HS-27A (cell line): ENCODE measurements around the gene VAV2.
"Not testable (repeated sequence)": the region's sequence is repeated elsewhere in the genome, so short reads cannot be mapped to it uniquely, and the experiment has no call there.

Source experiments
- DNase-seq: peaks from one replicate; pipeline ENCODE4 v3.0.0-alpha.2; 2012; ENCODE audit warnings: low read depth, missing footprints

The VAV2 gene

GRCh38 chr9:133916159-133916541 lies 76.0 kb downstream of the VAV2 start:
- no peak for DNase-seq

- no peak for DNase-seq
Observed at GRCh38 chr9:133915534-133916158, 76.5 kb downstream of the VAV2 start.

DNA sequence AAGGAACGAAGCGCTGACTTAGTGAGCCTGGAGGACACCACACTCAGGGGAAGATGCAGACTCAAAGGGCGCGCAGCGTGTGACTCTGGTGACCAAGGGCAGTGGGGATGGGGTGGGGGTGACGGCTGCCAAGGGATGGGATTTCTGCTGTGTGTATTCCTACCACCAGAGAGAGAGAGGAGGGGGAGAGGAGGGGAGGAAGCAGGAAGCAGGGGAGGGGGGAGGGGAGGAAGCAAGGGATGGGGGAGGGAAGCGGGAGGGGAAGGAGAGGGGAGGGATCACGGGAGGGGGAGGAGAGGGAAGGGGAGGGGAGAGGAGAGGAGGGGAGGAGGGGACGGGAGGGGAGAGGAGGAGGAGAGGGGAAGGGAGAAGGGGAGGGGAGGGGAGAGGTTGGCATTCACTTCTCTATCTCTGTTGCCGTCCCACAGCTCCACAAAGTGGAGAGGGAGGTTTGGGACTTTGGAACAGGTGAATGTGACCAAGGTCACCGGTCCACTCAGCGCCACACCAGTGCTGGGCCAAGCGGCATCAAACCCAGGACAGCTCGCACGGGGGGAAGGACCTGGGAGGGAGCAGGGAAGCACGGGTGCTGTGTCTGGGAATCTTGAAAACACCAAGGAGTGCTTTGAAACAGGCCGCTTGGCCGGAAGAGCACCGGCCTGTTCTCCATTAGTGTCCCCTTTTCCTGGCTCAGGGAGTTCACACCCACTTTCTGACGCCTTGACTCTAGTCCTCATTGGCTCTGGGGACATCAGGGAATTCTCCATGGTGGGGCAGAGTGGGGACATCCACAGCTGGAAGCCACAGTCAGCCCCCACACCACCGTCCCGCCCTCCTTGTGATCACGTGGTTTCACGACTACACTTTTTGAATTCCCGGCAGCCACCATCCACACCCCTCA lies 77.4 kb downstream of the VAV2 start:
- no peak for DNase-seq

GRCh38 chr9:133913571-133914369 lies 78.4 kb downstream of the VAV2 start:
- no peak for DNase-seq

- no peak for DNase-seq
Observed at GRCh38 chr9:133910855-133911514, 81.1 kb downstream of the VAV2 start.

GRCh38 chr9:133906932-133907910 lies 84.9 kb downstream of the VAV2 start:
- DNase-seq: no peak

GRCh38 chr9:133906218-133906617 lies 85.9 kb downstream of the VAV2 start:
- DNase-seq: no peak

- DNase-seq: no peak
Observed at GRCh38 chr9:133905493-133905892, 86.6 kb downstream of the VAV2 start.

GRCh38 chr9:133904346-133905090 lies 87.6 kb downstream of the VAV2 start:
- no peak for DNase-seq

DNA sequence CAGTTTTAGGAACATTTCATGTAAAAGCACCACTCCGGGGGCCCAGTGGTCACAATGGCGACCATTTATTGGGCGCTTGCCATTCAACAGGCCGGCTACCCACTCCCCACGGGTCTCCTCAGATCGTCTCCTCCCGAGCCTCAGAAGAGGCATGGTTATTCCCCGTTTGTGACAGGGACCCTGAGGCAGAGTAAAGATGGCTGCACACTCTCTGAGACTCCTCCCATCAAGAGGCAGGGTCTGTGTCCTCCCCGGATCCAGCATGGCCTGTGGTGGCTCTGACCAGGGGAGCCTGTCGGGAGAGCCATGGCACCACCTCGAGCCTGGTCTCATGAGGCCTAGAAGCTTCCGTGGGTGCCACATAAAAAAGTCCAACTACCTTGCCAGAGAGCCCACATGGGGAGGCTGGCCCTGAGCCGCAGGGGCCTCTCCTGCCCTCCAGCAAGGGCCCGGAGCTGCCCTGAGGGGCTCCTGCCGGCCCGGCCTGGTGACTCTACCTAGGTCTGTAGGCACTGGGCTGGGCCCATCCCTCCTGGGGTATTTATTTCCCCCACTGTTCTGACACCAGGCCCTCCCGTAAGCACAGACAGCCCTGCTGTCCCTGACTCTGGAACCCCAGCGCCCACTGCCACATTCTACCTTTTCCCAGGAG lies 90.8 kb downstream of the VAV2 start:
- no peak for DNase-seq

- DNase-seq: no peak
Observed at GRCh38 chr9:133897675-133898074, 94.4 kb downstream of the VAV2 start.

- not testable (repeated sequence) for DNase-seq
Observed at GRCh38 chr9:133896007-133896406, 96.1 kb downstream of the VAV2 start.

- no peak for DNase-seq
Observed at GRCh38 chr9:133895335-133895734, 96.8 kb downstream of the VAV2 start.

GRCh38 chr9:133894377-133895321 lies 97.5 kb downstream of the VAV2 start:
- DNase-seq: no peak

DNA sequence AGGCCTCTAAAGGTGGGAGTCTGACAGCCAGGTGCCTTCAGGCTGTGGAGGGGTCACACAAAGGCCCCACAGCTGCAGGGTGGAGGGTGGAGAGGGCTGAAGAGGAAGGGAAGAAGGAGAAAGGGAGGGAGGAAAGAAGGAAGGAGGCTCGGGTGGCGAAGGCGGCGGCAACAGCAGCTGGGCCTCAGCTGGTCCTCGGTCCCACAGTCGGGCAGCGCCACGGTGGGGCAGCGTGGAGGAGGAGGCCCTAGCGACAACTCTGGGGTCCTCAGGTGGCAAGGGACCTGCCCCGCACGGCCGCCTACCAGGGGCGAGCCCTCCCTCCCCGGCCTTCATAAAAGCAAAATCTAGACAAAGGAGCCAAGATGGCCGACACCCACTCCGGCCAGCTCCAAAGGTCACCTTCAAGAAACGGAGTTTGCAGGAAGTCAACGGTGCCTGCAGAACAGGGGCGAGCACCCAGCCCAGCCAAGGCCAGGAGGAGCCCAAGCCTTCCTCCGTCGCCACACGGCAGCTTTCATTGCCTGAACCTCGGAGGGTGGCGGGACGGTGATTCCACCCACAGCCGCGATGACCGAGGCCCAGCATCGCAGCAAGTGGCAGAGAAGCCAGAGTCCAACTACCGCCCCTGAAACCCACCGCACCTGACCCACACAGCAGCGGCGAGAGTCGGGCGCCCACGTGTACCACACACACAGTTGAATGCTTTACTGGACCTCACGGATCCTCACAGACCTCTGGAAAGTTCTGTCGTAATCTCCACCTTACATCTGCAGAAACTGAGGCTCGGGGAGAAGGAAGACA lies 98.7 kb downstream of the VAV2 start:
- DNase-seq: no peak

DNA sequence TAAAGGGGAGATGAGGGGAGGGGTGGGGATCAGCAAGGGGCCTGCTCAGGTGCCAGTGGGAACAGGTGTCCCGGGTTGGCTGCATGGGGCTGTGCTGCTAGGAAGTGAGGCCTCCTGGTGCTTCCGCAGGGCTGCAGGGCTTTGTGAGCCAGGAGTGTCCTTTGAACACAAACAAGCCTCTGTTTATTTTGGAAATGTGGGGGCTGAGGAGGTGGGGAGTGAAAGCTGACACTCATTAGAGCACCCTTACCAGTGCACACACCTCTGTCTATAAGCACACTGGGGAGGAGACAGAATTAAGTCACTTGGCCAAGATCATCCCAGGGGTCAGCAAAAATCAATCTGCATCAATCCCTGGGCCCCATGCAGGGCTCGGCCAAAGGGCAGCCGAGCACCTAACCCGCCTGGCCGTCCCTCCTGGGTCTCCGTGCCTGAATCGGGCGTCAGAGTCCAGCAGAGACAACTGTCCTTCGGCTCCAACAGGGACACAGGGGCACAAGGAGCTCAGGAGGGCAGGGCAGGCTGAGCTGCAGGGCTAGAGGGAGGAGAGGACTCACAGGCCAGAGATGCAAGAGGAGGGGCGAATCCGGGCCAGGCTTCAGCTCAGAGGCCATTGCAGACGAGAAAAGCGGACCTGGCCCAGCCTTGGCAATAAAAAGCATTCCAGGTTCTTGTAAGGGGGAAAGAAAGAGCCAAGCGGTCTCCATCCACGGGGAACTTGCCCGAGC lies 99.8 kb downstream of the VAV2 start:
- DNase-seq: no peak

- no peak for DNase-seq
Observed at GRCh38 chr9:133891741-133892140, 100.4 kb downstream of the VAV2 start.
